Measurements from ENCODE around the gene TNFRSF11A.

DNA sequence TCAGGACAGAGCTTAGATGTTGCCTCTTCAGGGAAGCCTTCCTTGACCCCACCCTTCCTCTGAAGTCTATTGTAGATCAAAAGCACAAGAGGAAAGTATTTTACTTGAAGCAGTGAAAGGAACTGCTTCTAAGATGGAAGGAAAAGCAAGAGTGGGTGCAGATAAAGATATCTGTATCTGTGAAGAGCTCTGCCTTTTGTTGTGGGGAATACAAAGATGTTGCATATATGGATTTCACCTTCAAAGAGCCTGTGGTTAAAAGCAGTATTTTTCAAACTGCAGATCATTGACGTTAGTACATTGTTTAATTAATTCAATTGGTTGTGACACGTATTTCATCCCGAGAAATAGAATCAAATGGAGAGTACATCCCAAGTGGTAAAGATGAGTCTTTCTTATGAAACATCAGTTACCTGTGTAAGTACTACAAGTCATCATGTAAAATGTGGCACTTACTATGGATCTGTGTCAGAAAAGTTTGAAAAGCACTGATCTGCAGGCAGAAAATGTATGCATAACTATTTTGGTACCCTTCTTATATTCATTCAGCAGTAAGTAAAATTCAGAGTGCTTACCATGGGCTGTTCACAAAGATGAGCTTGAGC lies 24.6 kb upstream of the TNFRSF11A start:
- TF ChIP-seq CTCF (IDR thresholded peaks at IDR 0.05 in 2 of 3, conservative IDR thresholded peaks at IDR 0.05 in 1 of 3; ENCODE audit: borderline replicate concordance in 1 of 3, insufficient read depth in 1 of 3, low read depth in 2 of 3, low read length in 2 of 3): no peak
- TF ChIP-seq POLR2A (IDR thresholded peaks at IDR 0.05; ENCODE audit: borderline replicate concordance, extremely low read depth, insufficient read depth, insufficient read length): no peak
- TF ChIP-seq POLR2AphosphoS5 (IDR thresholded peaks at IDR 0.05; ENCODE audit: low read depth, low read length): no peak
- TF ChIP-seq EGR1 (IDR thresholded peaks at IDR 0.05; ENCODE audit: low read depth): no peak
- TF ChIP-seq CBX3 (IDR thresholded peaks at IDR 0.05; ENCODE audit: low read depth): no peak
- TF ChIP-seq, protein P1, sequence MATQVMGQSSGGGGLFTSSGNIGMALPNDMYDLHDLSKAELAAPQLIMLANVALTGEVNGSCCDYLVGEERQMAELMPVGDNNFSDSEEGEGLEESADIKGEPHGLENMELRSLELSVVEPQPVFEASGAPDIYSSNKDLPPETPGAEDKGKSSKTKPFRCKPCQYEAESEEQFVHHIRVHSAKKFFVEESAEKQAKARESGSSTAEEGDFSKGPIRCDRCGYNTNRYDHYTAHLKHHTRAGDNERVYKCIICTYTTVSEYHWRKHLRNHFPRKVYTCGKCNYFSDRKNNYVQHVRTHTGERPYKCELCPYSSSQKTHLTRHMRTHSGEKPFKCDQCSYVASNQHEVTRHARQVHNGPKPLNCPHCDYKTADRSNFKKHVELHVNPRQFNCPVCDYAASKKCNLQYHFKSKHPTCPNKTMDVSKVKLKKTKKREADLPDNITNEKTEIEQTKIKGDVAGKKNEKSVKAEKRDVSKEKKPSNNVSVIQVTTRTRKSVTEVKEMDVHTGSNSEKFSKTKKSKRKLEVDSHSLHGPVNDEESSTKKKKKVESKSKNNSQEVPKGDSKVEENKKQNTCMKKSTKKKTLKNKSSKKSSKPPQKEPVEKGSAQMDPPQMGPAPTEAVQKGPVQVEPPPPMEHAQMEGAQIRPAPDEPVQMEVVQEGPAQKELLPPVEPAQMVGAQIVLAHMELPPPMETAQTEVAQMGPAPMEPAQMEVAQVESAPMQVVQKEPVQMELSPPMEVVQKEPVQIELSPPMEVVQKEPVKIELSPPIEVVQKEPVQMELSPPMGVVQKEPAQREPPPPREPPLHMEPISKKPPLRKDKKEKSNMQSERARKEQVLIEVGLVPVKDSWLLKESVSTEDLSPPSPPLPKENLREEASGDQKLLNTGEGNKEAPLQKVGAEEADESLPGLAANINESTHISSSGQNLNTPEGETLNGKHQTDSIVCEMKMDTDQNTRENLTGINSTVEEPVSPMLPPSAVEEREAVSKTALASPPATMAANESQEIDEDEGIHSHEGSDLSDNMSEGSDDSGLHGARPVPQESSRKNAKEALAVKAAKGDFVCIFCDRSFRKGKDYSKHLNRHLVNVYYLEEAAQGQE (IDR thresholded peaks at IDR 0.05; ENCODE audit: low read depth): no peak
- TF ChIP-seq YY1 (IDR thresholded peaks at IDR 0.05; ENCODE audit: extremely low read depth, insufficient replicate concordance, low read depth, low read length): no peak
- no peak for TF ChIP-seq SP1 (IDR thresholded peaks at IDR 0.05; ENCODE audit: low read depth)
- no peak for TF ChIP-seq EZH2 (IDR thresholded peaks at IDR 0.05)

Data from HCT116 (cell line).